Stimulated activated CD8-positive, alpha-beta memory T cell treated with anti-CD3 and anti-CD28 coated beads, Interleukin-7, amount 100 ng/mL, for 24 hours (primary cell): Measurements from ENCODE around the gene ZNF524.

Source experiments
- DNase-seq: peaks from one replicate; pipeline ENCODE4 v3.0.0-alpha.2; 2020; ENCODE audit warnings: low read depth

The ZNF524 gene

GRCh38 chr19:55620410-55621204 lies 20.5 kb downstream of the ZNF524 start:
- DNase-seq: no peak

DNA sequence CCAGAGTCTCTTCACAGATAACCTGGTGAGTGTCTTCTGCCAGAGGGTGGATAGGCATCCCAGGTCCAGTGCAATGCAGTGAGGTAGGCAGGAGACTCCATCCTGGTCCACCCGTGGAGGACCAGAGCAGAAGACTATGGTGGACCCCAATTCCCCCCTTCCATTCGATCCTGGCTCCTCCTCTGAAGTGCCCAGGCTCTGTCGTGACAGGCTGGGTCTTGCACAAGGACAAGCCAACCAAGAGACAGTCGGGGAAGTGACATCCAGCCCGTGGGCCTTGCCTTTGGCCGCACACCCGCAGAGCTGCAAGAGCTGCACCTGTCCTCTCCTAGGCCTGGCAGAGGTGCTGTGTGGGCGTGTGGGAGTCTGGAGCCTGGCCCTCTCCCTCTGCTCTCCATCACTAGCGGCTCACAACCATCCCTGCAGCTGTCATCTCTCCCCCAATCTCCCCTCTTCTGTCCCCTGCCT lies 21.2 kb downstream of the ZNF524 start:
- DNase-seq: no peak

- DNase-seq: no peak
These were observed 21.7 kb downstream of the ZNF524 start for GRCh38 chr19:55621673-55622231.

- DNase-seq: no peak
These were observed 22.3 kb downstream of the ZNF524 start for GRCh38 chr19:55622242-55622969.

DNA sequence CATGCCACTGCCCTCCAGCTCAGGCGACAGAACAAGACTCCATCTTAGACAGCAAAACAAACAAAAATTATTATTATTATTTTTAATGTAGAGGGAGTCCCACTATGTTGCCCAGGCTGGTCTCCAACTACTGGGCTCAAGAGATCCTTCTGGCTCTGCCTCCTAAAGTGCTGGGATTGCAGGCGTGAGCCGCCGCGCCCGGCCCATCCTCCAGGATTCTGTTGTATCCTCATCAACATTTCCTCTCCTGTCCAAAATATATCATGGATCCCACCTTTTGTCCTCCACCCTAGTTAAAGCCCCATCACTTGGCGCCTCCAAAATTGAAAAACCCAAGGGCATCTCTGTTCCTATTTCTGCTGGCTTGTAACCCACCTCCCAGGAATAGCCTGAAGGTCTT lies 23.0 kb downstream of the ZNF524 start:
- DNase-seq: no peak

DNA sequence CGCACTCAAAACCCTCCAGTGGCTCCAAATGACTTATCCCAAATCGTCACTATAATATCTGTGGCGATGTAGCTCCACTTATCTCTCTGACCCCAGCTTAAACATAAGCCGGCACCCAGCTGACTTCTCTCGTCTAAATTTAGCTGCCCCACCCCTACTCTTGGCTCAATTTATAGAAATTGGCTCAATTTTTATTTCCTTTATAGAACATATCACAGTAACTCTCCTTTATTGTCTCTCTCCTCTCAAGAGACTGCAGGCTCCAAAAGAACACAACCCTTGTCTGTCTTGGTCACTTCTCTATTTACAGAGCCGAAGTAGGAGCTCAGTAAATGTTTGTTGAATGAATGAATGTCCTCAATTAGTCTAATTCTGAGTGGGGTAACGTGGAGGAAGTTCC lies 23.5 kb downstream of the ZNF524 start:
- no peak for DNase-seq

GRCh38 chr19:55624109-55625003 lies 24.3 kb downstream of the ZNF524 start, which contains the start of gene ZNF784:
Gene ZNF784, minus strand, starts transcription at chr19:55624566. Its CDS starts 5 bp downstream, at chr19:55624561.
- peak; percentile 81 for DNase-seq

DNA sequence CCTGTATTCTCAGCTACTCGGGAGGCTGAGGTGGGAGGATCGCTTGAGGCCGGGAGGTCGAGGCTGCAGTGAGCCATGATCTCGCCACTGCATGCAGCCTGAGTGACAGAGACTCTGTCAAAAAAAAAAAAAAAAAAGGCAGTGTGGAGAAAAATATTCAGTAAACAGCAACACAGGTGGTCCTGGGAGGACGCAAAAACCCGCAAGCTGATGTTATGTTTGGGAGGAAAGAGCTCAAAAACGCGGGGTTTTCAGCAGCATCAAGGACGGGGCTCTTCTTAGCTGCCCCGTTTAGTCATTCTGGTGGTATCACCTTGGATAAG lies 24.9 kb downstream of the ZNF524 start:
- DNase-seq: no peak

GRCh38 chr19:55626350-55626749 lies 26.3 kb downstream of the ZNF524 start:
- DNase-seq: no peak

GRCh38 chr19:55632463-55632834 lies 32.4 kb downstream of the ZNF524 start:
- peak; percentile 72 for DNase-seq

- DNase-seq: no peak
These were observed 33.8 kb downstream of the ZNF524 start for GRCh38 chr19:55633861-55634260.

DNA sequence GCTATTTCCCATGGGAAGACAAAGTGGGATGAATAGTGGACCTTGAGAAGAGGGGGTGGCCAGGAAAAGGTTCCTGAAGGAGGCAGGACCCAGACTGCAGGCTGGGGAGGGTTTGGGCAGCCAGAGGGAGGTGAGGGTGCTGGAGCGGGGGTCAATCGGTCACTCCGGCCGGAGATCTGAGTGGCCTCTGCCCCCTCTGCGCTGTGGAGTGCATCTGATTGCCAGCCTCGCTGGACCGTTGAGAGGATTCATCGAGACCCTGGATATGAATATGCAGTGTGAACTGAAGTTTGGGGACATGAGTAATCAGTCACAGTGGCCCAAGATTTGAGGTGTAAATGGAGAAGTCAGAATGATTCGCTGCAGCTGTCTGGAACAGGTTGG lies 35.2 kb downstream of the ZNF524 start:
- DNase-seq: no peak

GRCh38 chr19:55635856-55636440 lies 35.9 kb downstream of the ZNF524 start:
- DNase-seq: no peak

- DNase-seq: no peak
These were observed 36.6 kb downstream of the ZNF524 start for GRCh38 chr19:55636723-55637122.

- DNase-seq: no peak
These were observed 37.4 kb downstream of the ZNF524 start for GRCh38 chr19:55637534-55637933.

DNA sequence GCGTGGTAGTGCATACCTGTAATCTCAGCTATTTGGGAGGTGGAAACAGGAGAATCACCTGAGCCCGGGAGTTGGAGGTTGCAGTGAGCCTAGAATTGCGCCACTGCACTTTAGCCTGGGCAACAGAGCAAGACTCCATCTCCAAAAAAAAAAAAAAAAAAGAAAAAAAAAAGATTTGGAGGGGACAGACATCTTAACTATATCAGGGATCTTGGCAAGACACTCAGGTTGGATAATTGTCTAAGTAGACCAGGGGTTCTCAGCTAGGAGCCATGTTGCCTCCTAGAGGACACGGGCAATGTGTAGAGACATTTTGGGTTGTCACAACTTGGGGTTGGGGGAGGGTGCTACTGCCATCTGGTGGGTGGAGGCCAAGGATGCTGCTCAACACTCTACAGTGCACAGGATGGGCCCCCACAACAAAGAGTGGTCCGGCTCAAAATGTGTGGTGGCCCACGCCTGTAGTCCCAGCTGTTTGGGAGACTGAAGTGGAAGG lies 38.8 kb downstream of the ZNF524 start:
- DNase-seq: peak; percentile 33

- no peak for DNase-seq
These were observed 40.0 kb downstream of the ZNF524 start for GRCh38 chr19:55640043-55640576.

DNA sequence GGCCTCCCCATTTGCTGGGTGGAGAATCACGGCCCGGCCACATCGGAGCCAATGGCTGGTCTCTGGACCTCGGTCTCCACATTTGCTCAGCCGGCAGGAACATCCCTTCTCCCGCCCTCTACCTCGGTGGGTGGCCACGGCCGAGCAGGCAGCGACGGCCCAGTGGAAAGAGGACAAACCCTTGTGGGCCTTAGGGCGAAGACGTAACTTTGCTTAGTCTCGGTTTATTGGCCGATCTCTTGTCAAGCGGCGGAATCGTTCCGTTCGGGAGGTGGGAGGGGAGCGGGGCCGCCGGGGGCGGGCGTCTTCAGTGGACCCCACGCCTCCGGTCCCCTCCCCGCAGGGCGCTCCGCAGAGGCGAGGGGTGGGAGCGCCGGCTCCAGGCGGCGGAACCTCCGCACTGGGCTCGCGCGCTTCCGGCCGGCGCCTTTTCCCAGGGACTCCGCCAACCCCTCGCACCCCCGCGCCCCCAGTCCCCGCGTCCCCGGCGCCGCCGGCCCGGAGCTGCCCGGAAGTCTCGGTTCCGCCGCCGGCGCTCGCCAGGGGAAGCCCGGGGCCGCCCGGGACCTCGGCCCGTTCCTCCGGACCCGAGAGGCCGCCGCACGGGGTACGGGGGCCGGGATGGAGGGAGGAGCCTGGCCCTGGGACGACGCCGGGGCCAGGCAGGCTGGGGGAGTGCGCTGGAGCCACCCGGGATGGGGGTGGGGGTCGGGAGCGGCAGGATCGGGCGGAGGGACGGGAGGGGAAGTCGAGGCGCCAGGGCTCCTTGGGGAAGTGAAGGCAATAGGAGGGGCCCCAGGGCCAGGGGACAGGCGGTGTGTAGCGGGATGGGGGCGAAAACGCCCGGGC lies 40.7 kb downstream of the ZNF524 start, which contains the start of gene ZNF580:
TSS of gene ZNF580 (plus strand) at position 426 of the 849 bp plus-strand sequence. CDS start 1,507 bp downstream, outside the sequence.
- DNase-seq: peak; percentile 39

- DNase-seq: no peak
These were observed 41.5 kb downstream of the ZNF524 start for GRCh38 chr19:55641426-55642152.
